ENCODE data around the gene ASCL3.

DNA sequence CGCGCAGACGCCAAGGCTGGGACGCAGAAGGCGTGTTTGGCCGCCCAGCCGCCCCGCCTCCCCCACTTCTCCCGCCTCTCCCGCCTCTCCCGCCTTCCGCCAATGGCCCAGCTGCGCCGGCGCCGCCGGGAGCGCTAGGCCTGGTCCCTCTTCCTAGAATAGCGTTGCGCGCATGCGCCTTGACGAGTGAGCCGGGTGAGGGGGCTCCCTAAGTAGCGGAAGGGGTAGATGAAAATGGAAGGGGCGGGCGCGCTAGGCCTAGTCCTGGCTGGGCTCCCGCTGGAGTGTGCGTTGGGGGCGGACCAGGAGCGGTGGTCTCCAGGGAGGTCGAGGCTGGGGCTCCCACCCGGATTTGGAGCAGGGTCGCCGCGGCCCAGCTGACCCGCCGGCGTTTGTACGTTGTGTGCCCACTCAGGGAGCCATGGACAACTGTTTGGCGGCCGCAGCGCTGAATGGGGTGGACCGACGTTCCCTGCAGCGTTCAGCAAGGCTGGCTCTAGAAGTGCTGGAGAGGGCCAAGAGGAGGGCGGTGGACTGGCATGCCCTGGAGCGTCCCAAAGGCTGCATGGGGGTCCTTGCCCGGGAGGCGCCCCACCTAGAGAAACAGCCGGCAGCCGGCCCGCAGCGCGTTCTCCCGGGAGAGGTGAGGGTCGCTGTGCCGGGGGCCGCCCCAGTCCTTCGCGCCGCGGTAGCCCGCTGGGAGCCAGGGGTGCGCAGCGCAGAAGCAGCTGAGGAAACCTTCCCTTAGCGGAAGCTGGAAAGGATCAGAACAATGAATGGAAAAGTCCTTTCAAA is 31.6 kb downstream of the ASCL3 start, which contains the start of gene AKIP1:
- TF ChIP-seq, protein P1, sequence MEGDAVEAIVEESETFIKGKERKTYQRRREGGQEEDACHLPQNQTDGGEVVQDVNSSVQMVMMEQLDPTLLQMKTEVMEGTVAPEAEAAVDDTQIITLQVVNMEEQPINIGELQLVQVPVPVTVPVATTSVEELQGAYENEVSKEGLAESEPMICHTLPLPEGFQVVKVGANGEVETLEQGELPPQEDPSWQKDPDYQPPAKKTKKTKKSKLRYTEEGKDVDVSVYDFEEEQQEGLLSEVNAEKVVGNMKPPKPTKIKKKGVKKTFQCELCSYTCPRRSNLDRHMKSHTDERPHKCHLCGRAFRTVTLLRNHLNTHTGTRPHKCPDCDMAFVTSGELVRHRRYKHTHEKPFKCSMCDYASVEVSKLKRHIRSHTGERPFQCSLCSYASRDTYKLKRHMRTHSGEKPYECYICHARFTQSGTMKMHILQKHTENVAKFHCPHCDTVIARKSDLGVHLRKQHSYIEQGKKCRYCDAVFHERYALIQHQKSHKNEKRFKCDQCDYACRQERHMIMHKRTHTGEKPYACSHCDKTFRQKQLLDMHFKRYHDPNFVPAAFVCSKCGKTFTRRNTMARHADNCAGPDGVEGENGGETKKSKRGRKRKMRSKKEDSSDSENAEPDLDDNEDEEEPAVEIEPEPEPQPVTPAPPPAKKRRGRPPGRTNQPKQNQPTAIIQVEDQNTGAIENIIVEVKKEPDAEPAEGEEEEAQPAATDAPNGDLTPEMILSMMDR (IDR thresholded peaks at IDR 0.05; ENCODE audit: insufficient read depth, low read length, poor library complexity, severe bottlenecking): no peak
- no peak for TF ChIP-seq EZH2phosphoT487 (conservative IDR thresholded peaks at IDR 0.05; ENCODE audit: low read length)
